HTERT RPE-1 (cell line): Measurements from ENCODE around the gene SREBF1.

Experiments used
- in situ Hi-C: fragments of 300-500 bp; cut with MboI; formaldehyde crosslinking; loops from 4 replicates; pipeline ENCODE4 v1.14.3; 2020; ENCODE audit warnings: low sequenced_read_pairs

SREBF1 gene

DNA sequence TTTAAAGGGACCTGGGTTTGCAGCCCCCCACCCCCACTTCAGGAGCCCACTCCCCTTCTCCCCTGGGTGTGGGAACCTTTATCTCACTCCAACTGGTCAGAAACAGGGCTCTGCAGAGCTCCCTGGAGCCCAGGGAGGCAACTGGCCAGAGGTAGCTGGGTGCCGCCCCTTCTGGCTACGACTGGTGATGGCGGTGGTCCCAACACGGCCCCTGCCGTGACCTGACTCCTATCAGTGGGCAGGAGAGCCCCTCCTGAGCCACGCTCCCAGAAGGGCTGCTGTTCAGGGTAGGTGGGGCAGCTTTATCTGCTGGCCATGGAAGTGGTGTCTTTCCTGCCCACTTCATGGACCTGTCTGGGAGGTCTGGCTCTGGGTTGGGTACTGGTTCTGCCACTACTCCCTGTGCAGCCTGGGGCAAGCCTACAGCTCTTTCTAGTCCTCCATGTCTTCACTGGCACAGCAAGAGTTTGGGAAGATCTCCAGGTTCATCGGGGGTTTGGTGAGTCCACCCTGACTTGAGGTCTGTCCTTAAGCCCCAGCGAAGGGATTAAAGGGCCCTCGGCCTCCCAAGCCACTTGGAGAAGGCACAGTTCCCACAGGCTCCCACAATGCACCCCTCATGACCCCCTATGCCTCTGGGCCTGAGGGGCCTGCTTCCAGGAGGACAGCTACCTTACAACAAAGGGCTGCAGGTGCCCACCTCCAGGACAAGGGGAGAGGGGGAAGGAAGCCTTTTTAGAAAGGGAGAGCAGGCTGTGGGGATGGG, 5.5 kb upstream of the SREBF1 start:
- in situ Hi-C loops, result no loop called here

- in situ Hi-C loops, result no loop called here
These were observed 4.8 kb upstream of the SREBF1 start for GRCh38 chr17:17841601-17842025.

- in situ Hi-C loops, result no loop called here
These were observed 4.2 kb upstream of the SREBF1 start for GRCh38 chr17:17840751-17841591.

- in situ Hi-C loops, result no loop called here
These were observed 3.3 kb upstream of the SREBF1 start for GRCh38 chr17:17839791-17840707.

- in situ Hi-C loops, result no loop called here
These were observed 1.5 kb upstream of the SREBF1 start for GRCh38 chr17:17837966-17838962.

DNA sequence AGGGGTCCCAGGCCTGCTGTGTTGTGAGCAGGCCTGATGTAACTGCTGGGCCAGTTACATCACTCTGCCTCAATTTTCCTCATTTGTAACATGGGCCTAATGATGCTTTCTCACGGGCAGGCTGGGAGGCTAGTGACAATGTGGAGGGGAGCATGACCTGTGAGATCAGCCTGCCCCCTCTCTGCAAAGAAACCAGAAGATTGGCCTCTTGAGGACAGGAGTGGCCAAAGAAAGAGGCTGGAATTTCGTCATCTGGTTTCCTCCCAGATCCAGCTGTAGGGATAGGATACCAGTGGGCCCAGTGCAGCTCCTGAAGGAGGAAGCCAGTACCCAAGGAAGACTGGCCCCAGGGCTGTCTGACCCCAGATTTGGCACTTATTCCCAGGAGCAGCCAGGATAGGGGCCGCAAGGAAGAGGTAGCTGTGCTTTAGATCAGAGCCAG, 615 bp upstream of the SREBF1 start:
- in situ Hi-C loops, result no loop called here

DNA sequence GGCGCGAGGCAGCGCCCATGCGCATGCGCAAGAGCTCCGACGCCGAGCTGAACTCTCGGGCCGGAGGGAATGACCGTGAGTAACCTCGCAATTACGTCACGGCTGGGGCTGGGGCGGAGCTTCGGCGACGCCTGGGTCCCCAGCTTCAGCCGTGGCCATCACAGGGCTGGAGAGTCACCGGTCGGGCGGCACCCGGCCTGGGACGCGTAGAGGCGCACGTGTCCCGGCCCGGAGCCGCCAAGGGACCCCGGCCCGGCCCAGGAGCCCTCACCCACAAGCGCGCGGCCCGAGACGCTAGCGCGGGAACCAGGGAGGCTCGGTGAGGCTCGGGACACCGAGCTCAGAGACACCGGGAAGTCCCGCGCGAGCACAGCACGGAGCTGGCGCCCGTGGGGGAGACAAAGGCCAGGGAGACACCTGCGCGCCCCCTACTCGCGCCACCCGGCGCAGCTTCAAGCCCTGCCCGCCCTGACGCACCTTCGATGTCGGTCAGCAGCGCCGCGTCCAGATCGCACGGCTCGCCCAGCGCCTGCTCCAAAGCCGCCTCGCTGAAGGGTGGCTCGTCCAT, 452 bp downstream of the SREBF1 start:
- in situ Hi-C loops, result no loop called here

DNA sequence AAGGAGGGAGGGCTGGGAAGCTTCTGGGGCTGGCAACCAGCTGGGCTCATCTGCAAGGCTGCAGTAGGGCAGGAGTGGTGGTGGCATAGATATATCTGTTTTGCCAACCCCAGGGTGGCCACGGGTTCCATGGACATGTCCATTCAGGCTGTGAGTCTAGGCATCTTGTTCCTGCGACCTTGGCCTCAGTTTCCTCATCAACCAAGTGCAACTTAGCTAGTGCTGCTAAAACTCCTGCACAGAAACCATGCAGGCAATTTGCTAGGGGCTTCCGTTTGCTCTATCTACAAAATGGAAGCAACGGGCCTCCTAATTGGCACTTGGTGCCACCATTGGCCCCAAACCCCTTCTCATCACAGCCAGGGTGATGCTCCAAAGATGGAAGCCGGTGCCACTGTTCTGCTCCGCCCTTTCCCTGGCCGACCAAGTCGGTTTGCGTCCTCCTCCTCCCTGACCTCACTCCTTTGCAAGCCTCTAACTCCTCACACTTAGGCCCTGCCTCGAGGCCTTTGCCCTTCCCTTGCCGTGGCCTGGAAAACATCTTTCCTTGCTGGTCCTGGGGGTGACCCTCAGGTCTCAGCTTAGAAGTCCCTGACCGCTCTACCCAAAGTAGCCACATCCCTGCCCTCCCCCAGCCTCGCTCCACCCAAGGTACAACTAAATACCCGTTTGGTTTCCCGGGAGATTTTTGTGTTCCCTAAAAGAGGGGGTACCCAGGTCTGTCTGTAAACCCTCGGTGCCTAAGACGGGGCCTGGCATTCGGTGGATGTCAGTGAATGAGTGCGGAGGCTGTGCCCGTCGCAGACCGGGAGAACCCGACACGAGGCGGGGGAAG, 1.2 kb downstream of the SREBF1 start:
- in situ Hi-C loops, result no loop called here

DNA sequence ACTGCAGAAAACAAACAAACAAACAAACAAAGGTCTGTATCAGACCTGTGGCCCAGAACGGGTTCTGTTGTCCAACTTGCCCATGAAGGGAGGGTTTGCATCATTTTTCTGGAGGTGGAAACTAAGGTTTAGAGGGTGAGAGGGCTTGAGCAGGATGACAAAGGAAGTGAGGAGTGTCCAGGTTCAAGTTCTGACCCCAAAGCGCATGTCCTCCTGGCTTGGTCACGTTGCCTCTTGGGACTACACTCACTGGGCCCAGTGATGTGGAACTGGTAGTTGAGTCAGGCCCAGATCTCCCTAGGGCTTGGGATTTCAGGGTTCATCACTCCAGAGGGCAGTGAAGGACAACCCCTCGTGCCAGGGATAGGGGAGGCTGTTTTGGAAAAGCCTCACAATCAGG, 1.8 kb downstream of the SREBF1 start:
- in situ Hi-C loops, result no loop called here

DNA sequence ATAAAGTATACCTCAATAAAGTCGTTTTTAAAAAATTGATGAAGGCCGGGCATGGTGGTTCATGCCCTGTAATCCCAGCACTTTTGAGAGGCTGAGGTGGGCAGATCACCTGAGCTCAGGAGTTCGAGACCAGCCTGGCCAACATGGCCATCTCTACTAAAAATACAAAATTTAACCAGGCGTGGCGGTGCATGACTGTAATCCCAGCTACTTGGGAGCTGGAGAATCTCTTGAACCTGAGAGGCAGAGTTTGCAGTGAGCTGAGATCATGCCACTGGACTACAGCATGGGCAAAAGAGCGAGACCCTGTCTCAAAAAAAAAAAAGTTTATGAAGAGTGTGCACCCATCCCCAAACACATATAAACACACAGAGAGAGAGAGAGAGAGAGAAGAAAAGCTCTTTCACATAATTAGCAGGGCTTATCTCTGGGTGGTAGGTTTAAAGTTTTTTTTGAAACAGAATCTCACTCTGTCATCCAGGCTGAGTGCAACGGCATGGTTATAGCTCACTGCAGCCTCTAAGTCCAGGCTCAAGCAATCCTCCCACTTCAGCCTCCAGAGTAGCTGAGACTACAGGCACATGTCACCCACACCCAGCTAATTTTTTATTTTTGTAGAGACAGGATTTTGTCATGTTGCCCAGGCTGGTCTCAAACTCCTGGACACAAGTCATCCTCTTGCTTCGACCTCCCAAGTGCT, 3.0 kb downstream of the SREBF1 start:
- in situ Hi-C loops, result no loop called here

GRCh38 chr17:17832032-17832363, 4.8 kb downstream of the SREBF1 start:
- in situ Hi-C loops, result no loop called here

- in situ Hi-C loops, result no loop called here
These were observed 5.4 kb downstream of the SREBF1 start for GRCh38 chr17:17831208-17832031.

DNA sequence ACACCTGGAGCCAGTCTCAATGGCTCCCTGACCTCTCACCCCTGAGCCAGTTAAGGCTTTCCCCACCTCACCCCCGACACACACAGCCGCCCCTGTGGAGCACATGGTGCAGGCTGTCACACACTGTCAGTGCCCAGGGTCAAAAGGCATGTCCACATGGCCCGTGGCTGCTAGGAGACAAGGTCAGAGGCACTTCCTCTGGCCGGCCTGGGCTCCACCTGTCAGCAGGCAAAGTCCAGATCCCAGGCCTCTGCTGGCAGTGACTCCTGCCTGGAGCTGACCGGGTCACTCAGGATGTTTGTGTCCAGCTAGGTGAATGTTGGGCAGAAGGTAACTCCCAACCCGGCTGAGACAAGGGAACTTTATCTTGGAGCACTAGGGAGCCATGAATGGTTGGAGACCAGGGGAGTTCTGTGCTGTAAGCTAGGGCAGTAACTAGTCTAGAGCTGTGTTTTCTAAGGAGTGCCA, 6.0 kb downstream of the SREBF1 start:
- in situ Hi-C loops, result no loop called here

GRCh38 chr17:17830269-17830567, 6.6 kb downstream of the SREBF1 start:
- in situ Hi-C loops, result no loop called here

- in situ Hi-C loops, result no loop called here
These were observed 8.8 kb downstream of the SREBF1 start for GRCh38 chr17:17827826-17828621.

DNA sequence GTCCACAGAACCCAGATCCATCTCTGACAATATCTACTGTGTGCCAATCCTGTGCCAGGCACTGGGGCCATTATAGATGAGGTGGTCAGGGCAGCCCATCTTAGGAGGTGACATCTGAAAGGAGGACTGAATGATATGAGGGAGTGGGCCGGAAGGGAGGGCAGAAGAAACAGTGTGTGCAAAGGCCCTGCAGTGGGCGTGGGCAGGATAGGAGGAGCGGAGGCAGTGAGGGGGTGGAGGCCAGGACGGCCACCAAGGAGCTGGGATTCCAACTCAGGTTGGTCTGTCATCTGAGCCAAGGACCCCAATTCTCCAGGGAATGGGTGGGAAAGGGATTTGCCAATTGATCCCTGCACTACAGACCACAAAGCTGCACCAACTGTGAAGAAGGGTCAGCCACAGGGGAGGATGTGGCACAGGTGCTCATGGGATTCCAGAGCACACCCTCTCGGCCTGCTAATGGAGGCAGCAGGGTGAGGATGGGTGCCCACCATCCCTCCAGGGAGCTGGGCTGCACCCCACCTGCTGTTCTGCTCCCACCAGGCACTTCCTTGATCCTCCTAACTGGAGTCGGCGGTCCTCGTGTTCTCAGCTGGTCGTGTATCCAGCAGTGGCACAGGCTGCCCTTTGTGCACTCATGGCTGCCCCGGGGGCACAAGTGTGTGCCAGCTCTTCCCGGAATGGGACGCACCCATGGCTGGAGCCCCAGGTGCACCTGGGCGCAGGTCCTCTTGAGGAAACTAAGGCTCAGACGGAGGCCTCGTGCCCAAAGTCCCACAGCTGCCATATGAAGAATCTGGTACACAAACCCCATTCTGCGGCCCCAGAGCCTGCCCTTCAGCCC, 9.6 kb downstream of the SREBF1 start:
- in situ Hi-C loops, result no loop called here
